ENCODE results near the gene DEUP1. TPM values are rescaled to one million over a fixed set of nuclear protein-coding genes. Genes with fewer than 3 reads are reported as not detected.
"Not testable (repeated sequence)": the region's sequence is repeated elsewhere in the genome, so short reads cannot be mapped to it uniquely, and the experiment has no call there.

Gene DEUP1
- total RNA-seq, 1 experiment from 2014 or later, result not detected

DNA sequence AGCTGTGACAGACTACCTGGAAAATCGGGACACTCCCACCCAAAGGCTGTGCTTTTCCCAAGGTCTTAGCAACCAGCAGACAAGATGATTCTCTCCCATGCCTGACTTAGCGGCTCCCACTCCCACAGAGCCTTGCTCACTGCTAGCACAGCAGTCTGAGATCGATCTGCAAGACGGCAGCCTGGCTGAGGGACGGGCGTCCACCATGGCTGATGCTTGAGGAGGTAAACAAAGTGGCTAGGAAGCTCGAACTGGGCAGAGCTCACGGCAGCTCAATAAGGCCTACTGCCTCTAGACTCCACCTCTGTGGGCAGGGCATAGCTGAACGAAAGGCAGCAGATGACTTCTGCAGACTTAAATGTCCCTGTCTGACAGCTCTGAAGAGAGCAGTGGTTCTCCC is 127.7 kb downstream of the DEUP1 start:
- Mint-ChIP-seq H3K4me3 (ENCODE audit: low read depth, unreplicated experiment) (no peak overlapping the region), H3K4me1 (ENCODE audit: low read depth, unreplicated experiment) (no peaks in the 10 kb centered on the region), H3K36me3 (ENCODE audit: insufficient read depth, unreplicated experiment) (no peaks in the 10 kb centered on the region), H3K9me3 (ENCODE audit: low read depth, unreplicated experiment) (no peaks in the 10 kb centered on the region), H3K27me3 (ENCODE audit: unreplicated experiment) (peaks cover 32% of the 10 kb centered on the region), H3K27ac (ENCODE audit: unreplicated experiment) (no peak overlapping the region)
- no peak for DNase-seq
- intact Hi-C loops (cut with micrococcal nuclease; ENCODE audit: unreplicated experiment), result no loop called here
- BruUV-seq (replicated peaks), result no TSS peak
- TF ChIP-seq, protein P1, sequence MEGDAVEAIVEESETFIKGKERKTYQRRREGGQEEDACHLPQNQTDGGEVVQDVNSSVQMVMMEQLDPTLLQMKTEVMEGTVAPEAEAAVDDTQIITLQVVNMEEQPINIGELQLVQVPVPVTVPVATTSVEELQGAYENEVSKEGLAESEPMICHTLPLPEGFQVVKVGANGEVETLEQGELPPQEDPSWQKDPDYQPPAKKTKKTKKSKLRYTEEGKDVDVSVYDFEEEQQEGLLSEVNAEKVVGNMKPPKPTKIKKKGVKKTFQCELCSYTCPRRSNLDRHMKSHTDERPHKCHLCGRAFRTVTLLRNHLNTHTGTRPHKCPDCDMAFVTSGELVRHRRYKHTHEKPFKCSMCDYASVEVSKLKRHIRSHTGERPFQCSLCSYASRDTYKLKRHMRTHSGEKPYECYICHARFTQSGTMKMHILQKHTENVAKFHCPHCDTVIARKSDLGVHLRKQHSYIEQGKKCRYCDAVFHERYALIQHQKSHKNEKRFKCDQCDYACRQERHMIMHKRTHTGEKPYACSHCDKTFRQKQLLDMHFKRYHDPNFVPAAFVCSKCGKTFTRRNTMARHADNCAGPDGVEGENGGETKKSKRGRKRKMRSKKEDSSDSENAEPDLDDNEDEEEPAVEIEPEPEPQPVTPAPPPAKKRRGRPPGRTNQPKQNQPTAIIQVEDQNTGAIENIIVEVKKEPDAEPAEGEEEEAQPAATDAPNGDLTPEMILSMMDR (IDR thresholded peaks at IDR 0.05; ENCODE audit: unreplicated experiment), result no peak
- CTCF ChIA-PET, result no interaction called here

DNA sequence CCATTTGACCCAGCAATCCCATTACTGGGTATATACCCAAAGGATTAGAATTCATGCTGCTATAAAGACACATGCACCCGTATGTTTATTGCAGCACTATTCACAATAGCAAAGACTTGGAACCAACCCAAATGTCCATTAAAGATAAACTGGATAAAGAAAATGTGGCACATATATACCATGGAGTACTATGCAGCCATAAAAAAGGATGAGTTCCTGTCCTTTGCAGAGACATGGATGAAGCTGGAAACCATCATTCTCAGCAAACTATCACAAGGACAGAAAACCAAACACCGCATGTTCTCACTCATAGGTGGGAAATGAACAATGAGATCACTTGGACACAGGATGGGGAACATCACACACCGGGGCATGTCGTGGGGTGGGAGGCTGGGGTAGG is 133.1 kb downstream of the DEUP1 start:
- H3K4me3 Mint-ChIP-seq (ENCODE audit: low read depth, unreplicated experiment); H3K4me1 Mint-ChIP-seq (ENCODE audit: low read depth, unreplicated experiment); CTCF ChIA-PET; intact Hi-C loops (cut with micrococcal nuclease; ENCODE audit: unreplicated experiment); H3K27ac Mint-ChIP-seq (ENCODE audit: unreplicated experiment); H3K9me3 Mint-ChIP-seq (ENCODE audit: low read depth, unreplicated experiment); BruUV-seq (replicated peaks); H3K36me3 Mint-ChIP-seq (ENCODE audit: insufficient read depth, unreplicated experiment); DNase-seq: not testable (repeated sequence)
- peaks cover 32% of the 10 kb centered on the region for H3K27me3 Mint-ChIP-seq (ENCODE audit: unreplicated experiment)

DNA sequence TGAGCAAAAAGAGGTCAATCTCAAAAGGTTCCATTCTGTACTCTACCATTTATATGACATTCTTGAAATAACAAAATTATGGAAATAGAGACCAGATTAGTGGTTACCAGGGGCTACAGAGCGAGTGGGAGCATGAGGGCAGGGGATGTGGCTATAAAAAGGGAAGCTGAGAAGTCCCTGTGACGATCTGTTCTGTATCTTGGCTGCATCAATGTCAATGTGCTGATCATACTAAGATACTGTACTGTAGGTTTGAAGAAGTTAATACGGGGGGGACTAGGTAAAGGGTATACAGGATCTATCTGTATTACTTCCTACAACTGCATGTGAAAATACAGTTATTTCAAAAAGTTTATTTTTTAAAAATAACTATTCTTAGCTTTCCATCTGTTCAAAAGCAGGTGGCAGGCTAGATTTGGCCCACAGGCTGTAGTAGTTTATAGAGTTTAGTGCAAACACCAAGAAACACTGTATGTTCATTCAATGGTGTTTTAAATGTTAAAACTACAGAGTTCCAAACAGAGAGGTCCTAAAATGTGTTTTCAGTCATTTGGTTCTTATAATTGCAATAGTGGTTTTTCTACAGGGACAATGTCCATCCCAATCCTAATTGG is 134.5 kb downstream of the DEUP1 start:
- peaks cover 18% of the 10 kb centered on the region for H3K27me3 Mint-ChIP-seq (ENCODE audit: unreplicated experiment)
- no peak for DNase-seq
- no peaks in the 10 kb centered on the region for H3K36me3 Mint-ChIP-seq (ENCODE audit: insufficient read depth, unreplicated experiment)
- H3K9me3 Mint-ChIP-seq (ENCODE audit: low read depth, unreplicated experiment), result no peaks in the 10 kb centered on the region
- intact Hi-C loops (cut with micrococcal nuclease; ENCODE audit: unreplicated experiment), result no loop called here
- TF ChIP-seq, protein P1 (IDR thresholded peaks at IDR 0.05; ENCODE audit: unreplicated experiment), result no peak
- no peaks in the 10 kb centered on the region for H3K4me1 Mint-ChIP-seq (ENCODE audit: low read depth, unreplicated experiment)
- BruUV-seq (replicated peaks), result no TSS peak
- H3K4me3 Mint-ChIP-seq (ENCODE audit: low read depth, unreplicated experiment), result no peak overlapping the region
- H3K27ac Mint-ChIP-seq (ENCODE audit: unreplicated experiment), result no peak overlapping the region
- CTCF ChIA-PET, result no interaction called here

DNA sequence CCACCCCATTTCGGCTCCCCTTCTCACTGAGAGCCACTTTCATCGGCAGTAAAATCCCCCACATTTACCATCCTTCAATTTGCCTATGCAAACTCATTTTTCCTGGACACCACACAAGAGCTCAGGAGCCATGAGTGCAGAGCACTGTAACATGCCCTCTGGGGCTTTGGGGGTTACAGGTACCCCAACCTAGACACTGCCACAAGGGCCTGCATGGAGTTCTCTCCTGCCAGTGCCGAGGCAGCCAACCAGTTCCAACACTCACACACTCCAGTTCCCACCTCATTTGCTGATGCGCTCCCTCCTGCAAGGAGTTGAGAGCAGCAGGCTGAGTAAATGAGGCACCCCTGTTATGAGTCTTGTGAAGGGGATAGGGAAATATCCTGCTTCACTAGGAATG is 136.5 kb downstream of the DEUP1 start:
- Mint-ChIP-seq H3K36me3 (ENCODE audit: insufficient read depth, unreplicated experiment) (no peaks in the 10 kb centered on the region), H3K9me3 (ENCODE audit: low read depth, unreplicated experiment) (no peaks in the 10 kb centered on the region), H3K27ac (ENCODE audit: unreplicated experiment) (no peak overlapping the region), H3K27me3 (ENCODE audit: unreplicated experiment) (no peaks in the 10 kb centered on the region), H3K4me3 (ENCODE audit: low read depth, unreplicated experiment) (no peak overlapping the region), H3K4me1 (ENCODE audit: low read depth, unreplicated experiment) (no peaks in the 10 kb centered on the region)
- intact Hi-C loops (cut with micrococcal nuclease; ENCODE audit: unreplicated experiment), result no loop called here
- TF ChIP-seq, protein P1 (IDR thresholded peaks at IDR 0.05; ENCODE audit: unreplicated experiment), result no peak
- CTCF ChIA-PET, result no interaction called here
- no TSS peak for BruUV-seq (replicated peaks)
- DNase-seq, result no peak

DNA sequence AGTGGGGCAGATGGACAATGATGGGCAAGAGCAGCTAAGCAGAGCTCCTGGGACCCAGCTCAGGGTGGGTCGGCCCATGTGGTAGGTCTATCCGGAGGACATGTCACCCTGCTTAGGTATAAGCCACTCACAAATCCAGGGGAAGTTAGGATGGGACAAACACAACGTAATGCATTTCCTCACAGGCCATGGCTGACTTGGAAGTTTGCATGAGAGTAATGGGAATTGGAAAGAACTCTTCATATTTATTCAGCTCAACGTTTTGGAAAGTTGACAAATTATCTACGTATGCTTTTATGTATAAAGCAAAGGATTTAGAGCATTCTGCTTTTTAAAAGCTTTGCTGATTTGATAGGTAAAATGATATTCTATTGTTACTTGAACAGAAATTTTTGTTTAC is 137.7 kb downstream of the DEUP1 start:
- BruUV-seq (replicated peaks), result no TSS peak
- CTCF ChIA-PET, result no interaction called here
- intact Hi-C loops (cut with micrococcal nuclease; ENCODE audit: unreplicated experiment), result no loop called here
- no peak for DNase-seq
- TF ChIP-seq, protein P1 (IDR thresholded peaks at IDR 0.05; ENCODE audit: unreplicated experiment), result no peak
- H3K4me3 Mint-ChIP-seq (ENCODE audit: low read depth, unreplicated experiment), result no peak overlapping the region
- no peaks in the 10 kb centered on the region for H3K36me3 Mint-ChIP-seq (ENCODE audit: insufficient read depth, unreplicated experiment)
- H3K4me1 Mint-ChIP-seq (ENCODE audit: low read depth, unreplicated experiment), result no peaks in the 10 kb centered on the region
- no peaks in the 10 kb centered on the region for H3K9me3 Mint-ChIP-seq (ENCODE audit: low read depth, unreplicated experiment)
- no peaks in the 10 kb centered on the region for H3K27me3 Mint-ChIP-seq (ENCODE audit: unreplicated experiment)
- H3K27ac Mint-ChIP-seq (ENCODE audit: unreplicated experiment), result no peak overlapping the region
